Stimulated activated naive CD8-positive, alpha-beta T cell treated with anti-CD3 and anti-CD28 coated beads, Interleukin-15, Interleukin-2, amounts not matched to agents 100 U/mL and 50 U/mL, for 24 hours (primary cell): ENCODE data around the gene ZNF783.
"Not testable (repeated sequence)": the region's sequence is repeated elsewhere in the genome, so short reads cannot be mapped to it uniquely, and the experiment has no call there.

ENCODE experiments used
- ATAC-seq: fragments of 150-1000 bp; cut with Tn5 transposase; one replicate; pipeline ENCODE4 v1.10.0; 2021
- DNase-seq: peaks from one replicate; pipeline ENCODE4 v3.0.0; 2021

ZNF783 gene

DNA sequence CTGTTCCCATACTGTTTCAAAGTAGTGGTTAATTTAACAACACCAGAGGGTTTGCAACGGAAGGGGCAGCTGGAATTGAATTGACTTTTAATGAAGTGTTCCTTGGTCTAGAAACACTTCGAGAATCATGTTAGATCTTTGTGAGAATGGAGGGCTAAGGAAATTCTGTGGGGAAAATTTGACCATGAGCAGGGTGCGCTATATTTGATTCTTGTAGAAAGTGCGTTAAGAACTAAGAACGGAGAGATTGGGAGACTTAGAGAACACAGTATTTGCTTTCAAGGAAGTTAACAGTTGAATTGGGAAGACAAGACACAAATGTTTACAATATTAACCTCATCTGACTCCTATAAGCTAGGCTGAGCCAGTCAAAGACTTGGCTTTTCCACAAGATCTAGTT lies 21.4 kb upstream of the ZNF783 start:
- ATAC-seq (no peak), DNase-seq (no peak)

GRCh38 chr7:149241696-149242095 lies 20.3 kb upstream of the ZNF783 start:
- no peak for ATAC-seq

DNA sequence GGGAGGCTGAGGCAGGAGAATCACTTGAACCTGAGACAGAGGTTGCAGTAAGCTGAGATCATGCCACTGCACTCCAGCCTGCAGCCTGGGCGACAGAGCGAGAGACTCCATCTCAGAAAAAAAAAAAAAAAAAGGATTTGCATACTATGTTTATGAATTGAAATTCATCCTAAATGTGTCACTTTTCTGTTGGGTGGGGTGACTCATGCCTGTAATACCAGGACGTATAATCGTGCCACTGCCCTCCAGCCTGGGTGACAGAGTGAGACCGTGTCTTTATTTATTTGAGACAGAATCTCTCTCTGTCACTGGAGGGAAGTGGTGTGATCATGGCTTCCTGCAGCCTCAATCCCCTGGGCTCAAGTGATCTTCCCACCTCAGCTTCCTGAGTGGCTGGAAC lies 16.8 kb upstream of the ZNF783 start:
- ATAC-seq: peak; percentile 75
- peak; percentile 57 for DNase-seq

More at GRCh38 chr7:149241696-149242095, 20.3 kb upstream of the ZNF783 start:
- DNase-seq: no peak

GRCh38 chr7:149245744-149246143 lies 16.3 kb upstream of the ZNF783 start:
- DNase-seq: no peak
- ATAC-seq: peak; percentile 3

DNA sequence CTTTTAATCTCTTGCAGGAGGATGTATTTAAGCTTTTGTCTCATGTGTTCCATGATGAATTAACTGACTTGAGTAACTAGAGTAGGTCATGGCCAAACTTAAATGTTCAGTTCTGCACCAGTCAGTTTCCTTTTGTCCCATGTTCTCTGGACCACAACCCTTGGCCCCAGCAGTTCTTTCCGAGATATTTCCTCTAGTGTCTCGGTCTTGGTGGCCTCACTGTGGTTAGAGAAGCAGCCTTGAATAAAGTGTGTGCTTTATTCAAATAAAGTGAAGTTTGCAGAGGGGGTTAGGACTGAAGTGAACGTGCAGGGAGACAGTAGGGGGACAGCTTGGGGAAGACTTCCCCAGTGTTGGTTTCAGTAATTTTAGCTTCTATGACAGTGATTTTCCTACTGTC lies 13.2 kb upstream of the ZNF783 start:
- DNase-seq (peak; percentile 53), ATAC-seq (peak; percentile 86)

DNA sequence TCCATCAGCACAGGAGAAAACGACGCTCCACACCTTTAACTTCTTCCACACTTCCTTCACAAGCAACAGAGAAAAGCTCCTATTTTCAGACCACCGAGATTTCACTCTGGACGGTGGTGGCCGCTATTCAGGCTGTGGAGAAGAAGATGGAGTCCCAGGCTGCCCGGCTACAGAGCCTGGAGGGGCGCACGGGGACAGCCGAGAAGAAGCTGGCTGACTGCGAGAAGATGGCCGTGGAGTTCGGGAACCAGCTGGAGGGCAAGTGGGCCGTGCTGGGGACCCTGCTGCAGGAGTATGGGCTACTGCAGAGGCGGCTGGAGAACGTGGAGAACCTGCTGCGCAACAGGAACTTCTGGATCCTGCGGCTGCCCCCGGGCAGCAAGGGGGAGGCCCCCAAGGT lies 11.8 kb upstream of the ZNF783 start:
- not testable (repeated sequence) for ATAC-seq

DNA sequence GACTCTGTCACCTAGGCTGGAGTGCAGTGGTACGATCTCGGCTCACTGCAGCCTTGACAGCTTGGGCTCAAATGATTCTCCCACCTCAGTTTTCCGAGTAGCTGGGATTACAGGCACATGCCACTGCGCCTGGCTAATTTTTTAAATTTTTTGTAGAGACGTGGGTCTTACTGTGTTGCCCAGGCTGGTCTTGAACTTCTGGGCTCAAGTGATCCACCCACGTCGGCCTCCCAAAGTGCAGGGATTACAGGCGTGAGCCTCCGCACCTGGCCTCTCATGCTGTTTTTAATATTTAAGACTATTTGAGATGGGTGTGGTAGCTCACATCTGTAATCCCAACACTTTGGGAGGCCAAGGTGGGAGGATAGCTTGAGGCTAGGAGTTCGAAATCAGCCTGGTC lies 10.5 kb upstream of the ZNF783 start:
- ATAC-seq, DNase-seq: not testable (repeated sequence)

More for the DNA sequence above, 11.8 kb upstream of the ZNF783 start:
- not testable (repeated sequence) for DNase-seq

GRCh38 chr7:149252378-149252777 lies 9.6 kb upstream of the ZNF783 start:
- DNase-seq: no peak
- no peak for ATAC-seq

DNA sequence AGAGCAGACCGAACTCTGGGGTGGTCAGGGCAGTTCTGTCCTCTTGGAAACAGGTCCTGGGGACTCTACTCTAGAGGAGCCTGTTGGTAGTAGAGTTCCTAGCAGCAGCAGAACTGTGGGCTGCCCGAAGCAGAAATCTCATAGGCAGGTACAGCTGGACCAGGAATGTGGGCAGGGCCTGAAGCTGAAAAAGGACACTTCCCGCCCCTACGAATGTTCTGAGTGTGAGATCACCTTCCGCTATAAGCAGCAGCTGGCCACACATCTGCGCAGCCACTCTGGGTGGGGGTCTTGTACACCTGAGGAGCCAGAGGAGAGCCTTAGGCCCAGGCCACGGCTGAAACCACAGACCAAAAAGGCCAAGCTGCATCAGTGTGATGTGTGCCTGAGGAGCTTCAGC lies 8.3 kb upstream of the ZNF783 start:
- no peak for DNase-seq
- ATAC-seq: no peak

DNA sequence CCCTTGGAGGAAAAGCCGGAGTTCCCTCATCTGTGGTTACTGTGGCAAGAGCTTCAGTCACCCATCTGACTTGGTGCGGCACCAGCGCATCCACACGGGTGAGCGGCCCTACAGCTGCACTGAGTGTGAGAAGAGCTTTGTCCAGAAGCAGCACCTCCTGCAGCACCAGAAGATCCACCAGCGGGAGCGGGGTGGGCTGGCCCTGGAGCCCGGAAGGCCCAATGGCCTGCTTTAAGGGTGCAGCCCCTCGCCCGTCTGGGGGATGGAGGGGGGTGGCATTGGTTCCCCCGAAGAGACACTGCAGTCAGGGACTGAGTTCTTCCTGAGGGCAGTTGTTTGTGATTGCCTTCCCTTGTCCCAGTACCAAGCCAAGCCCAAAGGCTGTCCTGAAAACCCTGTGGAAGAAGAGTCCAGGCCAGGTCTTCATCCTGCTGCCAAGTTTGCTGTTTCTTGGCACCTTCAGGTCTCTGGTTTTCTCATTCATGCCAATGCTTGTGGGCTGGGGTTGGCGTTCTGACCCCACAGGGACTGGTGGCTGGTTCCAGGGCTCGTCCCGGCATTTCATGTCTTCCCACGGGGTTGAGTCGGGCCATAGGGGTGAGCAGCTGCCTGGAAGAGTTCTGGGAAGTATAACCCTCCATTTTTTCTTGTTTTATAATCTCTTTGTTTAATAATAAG lies 7.7 kb upstream of the ZNF783 start:
- DNase-seq: no peak
- ATAC-seq: no peak

GRCh38 chr7:149255174-149255573 lies 6.8 kb upstream of the ZNF783 start:
- DNase-seq (no peak), ATAC-seq (no peak)

GRCh38 chr7:149256568-149256967 lies 5.4 kb upstream of the ZNF783 start:
- ATAC-seq: no peak
- no peak for DNase-seq

GRCh38 chr7:149257146-149257545 lies 4.8 kb upstream of the ZNF783 start:
- DNase-seq (no peak), ATAC-seq (no peak)

- DNase-seq (peak; percentile 49), ATAC-seq (peak; percentile 47)
These were observed 624 bp upstream of the ZNF783 start for GRCh38 chr7:149261316-149261828.

- ATAC-seq (no peak), DNase-seq (no peak)
These were observed 4.5 kb downstream of the ZNF783 start for GRCh38 chr7:149266451-149266850.

DNA sequence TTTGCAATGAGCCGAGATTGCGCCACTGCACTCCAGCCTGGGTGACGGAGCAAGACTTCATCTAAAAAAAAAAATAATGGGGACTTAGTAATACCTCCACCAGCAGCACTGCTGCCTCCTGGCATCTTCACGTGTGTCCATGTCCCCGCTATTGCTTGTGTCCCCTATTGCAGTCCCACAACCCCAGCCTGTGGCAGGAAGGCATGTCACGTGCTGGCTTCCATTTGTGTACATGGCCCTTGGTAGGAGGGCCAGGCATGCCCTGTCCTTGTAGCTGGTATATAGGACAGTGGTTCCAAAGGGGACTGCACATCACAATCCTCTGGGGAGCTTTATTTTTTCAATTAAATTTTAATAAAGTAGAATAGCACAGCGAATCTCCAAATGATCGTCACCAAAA lies 5.7 kb downstream of the ZNF783 start:
- no peak for ATAC-seq

GRCh38 chr7:149274424-149274823 lies 12.4 kb downstream of the ZNF783 start:
- DNase-seq, ATAC-seq: not testable (repeated sequence)

More for the DNA sequence above, 5.7 kb downstream of the ZNF783 start:
- no peak for DNase-seq

- ATAC-seq (no peak), DNase-seq (no peak)
These were observed 15.9 kb downstream of the ZNF783 start for GRCh38 chr7:149277871-149278270.

- ATAC-seq (no peak), DNase-seq (no peak)
These were observed 16.4 kb downstream of the ZNF783 start for GRCh38 chr7:149278396-149278795.

DNA sequence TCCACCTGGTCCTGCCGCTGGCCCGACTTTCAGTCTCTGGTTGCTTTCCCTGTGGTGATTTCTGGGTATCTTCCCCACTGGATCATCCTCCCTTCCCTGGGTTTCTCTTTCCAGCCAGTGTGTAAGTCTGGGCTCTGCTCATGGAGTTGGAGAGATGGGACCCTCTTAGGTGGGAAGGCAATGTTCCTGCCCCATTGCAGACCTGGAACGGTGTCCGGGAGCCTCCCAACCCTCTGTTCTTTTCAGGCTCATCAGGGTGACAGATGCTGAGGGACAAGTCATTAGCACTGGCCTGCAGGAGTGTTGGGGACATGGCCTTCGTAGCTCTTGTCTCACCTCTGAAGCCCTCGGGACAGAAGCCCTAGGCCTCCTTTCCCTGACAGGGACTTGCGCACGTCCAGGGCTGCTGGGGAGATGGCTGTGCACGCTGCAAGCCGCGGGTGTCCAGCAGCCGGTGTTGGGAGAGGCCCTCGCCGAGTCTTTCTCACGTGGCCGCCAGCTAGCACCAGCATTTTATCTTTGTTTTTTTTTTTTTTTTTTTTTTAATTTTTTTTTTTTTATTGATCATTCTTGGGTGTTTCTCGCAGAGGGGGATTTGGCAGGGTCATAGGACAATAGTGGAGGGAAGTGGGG lies 17.2 kb downstream of the ZNF783 start:
- ATAC-seq (no peak), DNase-seq (no peak)

DNA sequence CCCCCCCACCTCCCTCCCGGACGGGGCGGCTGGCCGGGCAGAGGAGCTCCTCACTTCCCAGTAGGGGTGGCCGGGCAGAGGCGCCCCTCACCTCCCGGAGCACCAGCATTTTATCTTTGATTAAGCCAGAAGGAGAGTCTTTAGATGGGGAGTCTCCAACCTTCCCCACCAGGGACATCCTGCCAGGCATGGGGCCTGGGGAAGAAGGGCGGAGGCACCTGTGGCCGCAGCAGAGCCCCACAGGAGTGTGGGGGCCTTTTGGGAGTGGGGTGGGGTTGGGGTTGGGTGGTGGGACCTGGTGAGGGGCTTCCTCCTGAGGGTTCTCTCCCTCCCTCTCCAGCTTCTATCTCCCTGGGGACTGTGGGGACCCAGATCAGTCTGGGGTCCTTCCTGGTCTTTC lies 18.2 kb downstream of the ZNF783 start:
- DNase-seq (no peak), ATAC-seq (no peak)

- ATAC-seq (no peak), DNase-seq (no peak)
These were observed 18.9 kb downstream of the ZNF783 start for GRCh38 chr7:149280661-149281507.
